Thyroid gland (tissue), 4 donors: ENCODE results near the gene TMEM94.

Source experiments
- POLR2A ChIP-seq, 2 donors: fragments of 450-650 bp; IDR thresholded peaks; one replicate each; pipeline ENCODE4 v1.6.1; 2017; ENCODE audit warnings: antibody characterized with exemption in 2 of 2, mild to moderate bottlenecking in 2 of 2, moderate library complexity in 1 of 2
- TF ChIP-seq, protein P1 (sequence below), 6 experiments: fragments of 200-600 bp in 3 of 6; fragments of 450-650 bp in 3 of 6; sonication (generic) in 3 of 6; IDR thresholded peaks; one replicate each; pipeline ENCODE4 v1.5.1; 2016 to 2019; ENCODE audit warnings: antibody characterized with exemption in 6 of 6, mild to moderate bottlenecking in 2 of 6, inconsistent platforms in 1 of 6, moderate library complexity in 1 of 6

DNA sequence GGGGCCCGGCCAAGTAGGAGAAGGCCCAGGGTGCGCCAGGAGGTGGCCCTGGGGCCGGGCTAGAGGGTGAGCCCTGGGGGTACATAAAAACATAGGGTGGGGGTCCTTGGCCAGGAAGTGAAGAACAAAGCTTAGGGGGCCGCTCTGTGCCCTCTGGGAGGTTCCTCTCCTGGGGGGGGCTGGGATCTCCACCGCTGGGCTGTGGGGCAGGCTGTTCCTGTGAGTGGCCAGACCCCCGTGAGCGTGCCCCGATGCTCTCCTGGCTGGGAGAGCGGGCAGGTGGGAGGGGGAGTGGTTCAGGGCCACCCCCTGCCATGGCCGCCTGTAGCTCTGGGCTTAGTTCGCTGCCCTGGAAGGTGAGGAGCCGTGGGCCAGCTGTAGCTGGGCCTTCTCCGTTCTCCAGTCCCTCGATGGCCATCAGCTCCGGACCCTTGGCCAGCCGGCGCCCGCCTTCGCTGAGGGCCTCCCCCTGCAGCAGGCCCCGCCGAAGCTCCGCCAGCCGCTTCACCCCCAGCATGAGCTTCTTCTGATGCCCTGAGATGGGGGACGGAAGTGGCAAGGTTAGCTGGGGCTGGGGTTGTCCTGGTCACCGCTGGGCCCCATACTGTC is 46.4 kb downstream of the TMEM94 start:
- TF ChIP-seq, protein P1, sequence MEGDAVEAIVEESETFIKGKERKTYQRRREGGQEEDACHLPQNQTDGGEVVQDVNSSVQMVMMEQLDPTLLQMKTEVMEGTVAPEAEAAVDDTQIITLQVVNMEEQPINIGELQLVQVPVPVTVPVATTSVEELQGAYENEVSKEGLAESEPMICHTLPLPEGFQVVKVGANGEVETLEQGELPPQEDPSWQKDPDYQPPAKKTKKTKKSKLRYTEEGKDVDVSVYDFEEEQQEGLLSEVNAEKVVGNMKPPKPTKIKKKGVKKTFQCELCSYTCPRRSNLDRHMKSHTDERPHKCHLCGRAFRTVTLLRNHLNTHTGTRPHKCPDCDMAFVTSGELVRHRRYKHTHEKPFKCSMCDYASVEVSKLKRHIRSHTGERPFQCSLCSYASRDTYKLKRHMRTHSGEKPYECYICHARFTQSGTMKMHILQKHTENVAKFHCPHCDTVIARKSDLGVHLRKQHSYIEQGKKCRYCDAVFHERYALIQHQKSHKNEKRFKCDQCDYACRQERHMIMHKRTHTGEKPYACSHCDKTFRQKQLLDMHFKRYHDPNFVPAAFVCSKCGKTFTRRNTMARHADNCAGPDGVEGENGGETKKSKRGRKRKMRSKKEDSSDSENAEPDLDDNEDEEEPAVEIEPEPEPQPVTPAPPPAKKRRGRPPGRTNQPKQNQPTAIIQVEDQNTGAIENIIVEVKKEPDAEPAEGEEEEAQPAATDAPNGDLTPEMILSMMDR (IDR thresholded peaks at IDR 0.05): no peak
- TF ChIP-seq POLR2A (IDR thresholded peaks at IDR 0.05): no peak
